ENCODE results near the gene CFAP99.
"Not testable (repeated sequence)": the region's sequence is repeated elsewhere in the genome, so short reads cannot be mapped to it uniquely, and the experiment has no call there.

The CFAP99 gene

GRCh38 chr4:2465032-2465431, 46.3 kb downstream of the CFAP99 start:
- no peak overlapping the region for H3K27ac ChIP-seq (ENCODE audit: low read depth, low read length)
- peaks cover 3% of the 10 kb centered on the region; the same call in 1 of the 2 replicates for H3F3A ChIP-seq (ENCODE audit: control insufficient read depth, insufficient read depth)
- H3K36me3 ChIP-seq (ENCODE audit: control insufficient read depth, low read length), result peaks cover 9% of the 10 kb centered on the region
- H4K20me1 ChIP-seq (ENCODE audit: control insufficient read depth, insufficient read depth, low read depth, low read length), result peaks cover 5% of the 10 kb centered on the region
- TF ChIP-seq EZH2phosphoT487 (IDR thresholded peaks at IDR 0.05; ENCODE audit: borderline replicate concordance, low read length), result no peak
- TF ChIP-seq CTCF (IDR thresholded peaks at IDR 0.05; ENCODE audit: low read depth, low read length, poor library complexity, severe bottlenecking), result no peak
- peaks cover 14% of the 10 kb centered on the region for H3K4me1 ChIP-seq (ENCODE audit: control insufficient read depth, low read length)
- peaks cover 19% of the 10 kb centered on the region for H3K27me3 ChIP-seq (ENCODE audit: control insufficient read depth, low read length)
- H3K4me2 ChIP-seq (ENCODE audit: low read length), result no peak overlapping the region
- no peak overlapping the region for H3K4me3 ChIP-seq (ENCODE audit: low read length)
- no peaks in the 10 kb centered on the region for H3K9me2 ChIP-seq (replicated peaks; ENCODE audit: control insufficient read depth, low read length)
- H3K9me3 ChIP-seq (ENCODE audit: control insufficient read depth, insufficient read depth, low read length), result no peaks in the 10 kb centered on the region
- peaks cover 26% of the 10 kb centered on the region for H3K79me2 ChIP-seq (ENCODE audit: control insufficient read depth, low read length)

DNA sequence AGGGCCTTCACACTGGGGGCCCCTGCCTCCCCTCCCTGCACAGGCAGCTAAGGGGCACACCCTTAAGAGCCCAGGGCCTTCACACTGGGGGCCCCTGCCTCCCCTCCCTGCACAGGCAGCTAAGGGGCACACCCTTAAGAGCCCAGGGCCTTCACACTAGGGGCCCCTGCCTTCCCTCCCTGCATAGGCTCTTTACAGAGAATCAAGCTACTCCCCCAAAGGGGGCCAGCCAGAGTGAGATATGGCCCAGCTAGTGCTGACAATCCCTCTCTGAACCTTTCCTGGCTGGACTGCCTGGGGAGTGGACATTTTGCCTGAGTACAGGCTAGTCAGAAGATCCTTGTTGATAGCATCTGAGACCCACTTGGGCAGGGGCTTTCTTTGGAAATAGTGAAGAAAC, 46.8 kb downstream of the CFAP99 start:
- Histone ChIP-seq H4K20me1 (ENCODE audit: control insufficient read depth, insufficient read depth, low read depth, low read length) (peaks cover 11% of the 10 kb centered on the region), H3K36me3 (ENCODE audit: control insufficient read depth, low read length) (peaks cover 14% of the 10 kb centered on the region), H3K27me3 (ENCODE audit: control insufficient read depth, low read length) (peaks cover 19% of the 10 kb centered on the region), H3K79me2 (ENCODE audit: control insufficient read depth, low read length) (peaks cover 31% of the 10 kb centered on the region), H3K4me1 (ENCODE audit: control insufficient read depth, low read length) (peaks cover 19% of the 10 kb centered on the region)
- H3K27ac ChIP-seq (ENCODE audit: low read depth, low read length); H3K4me2 ChIP-seq (ENCODE audit: low read length); H3K9me3 ChIP-seq (ENCODE audit: control insufficient read depth, insufficient read depth, low read length); H3F3A ChIP-seq (ENCODE audit: control insufficient read depth, insufficient read depth); H3K4me3 ChIP-seq (ENCODE audit: low read length); H3K9me2 ChIP-seq (replicated peaks; ENCODE audit: control insufficient read depth, low read length): not testable (repeated sequence)

GRCh38 chr4:2468456-2469191, 49.9 kb downstream of the CFAP99 start, which contains the start of gene RNF4:
RNF4 (plus strand) TSS chr4:2469106; CDS start chr4:2490494, 21,388 bp downstream.
- Histone ChIP-seq H3K27ac (ENCODE audit: low read depth, low read length) (peak within 1 kb of the TSS; percentile 82), H3K9me3 (ENCODE audit: control insufficient read depth, insufficient read depth, low read length) (no peaks in the 10 kb centered on the region), H3K9me2 (replicated peaks; ENCODE audit: control insufficient read depth, low read length) (no peaks in the 10 kb centered on the region), H3K79me2 (ENCODE audit: control insufficient read depth, low read length) (peaks cover 62% of the 10 kb centered on the region), H3K36me3 (ENCODE audit: control insufficient read depth, low read length) (peaks cover 43% of the 10 kb centered on the region), H3K27me3 (ENCODE audit: control insufficient read depth, low read length) (peaks cover 2% of the 10 kb centered on the region), H3F3A (ENCODE audit: control insufficient read depth, insufficient read depth) (peaks cover 3% of the 10 kb centered on the region; the same call in 1 of the 2 replicates), H3K4me2 (ENCODE audit: low read length) (peak within 1 kb of the TSS; percentile 95), H3K4me3 (ENCODE audit: low read length) (peak within 1 kb of the TSS; percentile 80), H4K20me1 (ENCODE audit: control insufficient read depth, insufficient read depth, low read depth, low read length) (peaks cover 27% of the 10 kb centered on the region), H3K4me1 (ENCODE audit: control insufficient read depth, low read length) (peaks cover 36% of the 10 kb centered on the region)
- no peak for TF ChIP-seq EZH2phosphoT487 (IDR thresholded peaks at IDR 0.05; ENCODE audit: borderline replicate concordance, low read length)
- TF ChIP-seq CTCF (IDR thresholded peaks at IDR 0.05; ENCODE audit: low read depth, low read length, poor library complexity, severe bottlenecking), result no peak
